Measurements from ENCODE around the gene TIAM2. TPM values are rescaled to one million over a fixed set of nuclear protein-coding genes. Genes with fewer than 3 reads are reported as not detected.

The TIAM2 gene
- total and polyA plus RNA-seq, 2 experiments from 2014 or later, result 14.2 to 24.4 TPM

DNA sequence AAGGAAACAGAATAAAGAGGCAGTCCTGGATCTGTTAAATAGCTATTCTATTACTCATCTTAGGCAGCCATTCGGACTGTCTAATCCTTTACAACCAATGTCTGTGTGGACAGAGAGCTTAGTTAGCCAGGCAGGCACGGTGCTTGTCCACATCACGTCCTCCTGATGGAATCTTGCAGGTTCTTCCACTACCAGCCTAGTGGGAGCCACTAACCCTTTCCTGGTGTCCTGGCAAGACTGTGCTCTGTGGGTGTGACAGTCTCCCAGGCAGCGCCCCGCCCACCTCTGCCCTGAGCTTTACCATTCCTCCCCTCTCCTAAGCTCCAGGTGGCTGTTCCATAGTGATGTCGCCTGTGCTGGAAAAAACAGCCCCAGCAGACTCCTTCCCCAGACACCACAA is 190.4 kb downstream of the TIAM2 start:
- Mint-ChIP-seq H3K4me3 (no peak overlapping the region), H3K4me1 (peaks cover 27% of the 10 kb centered on the region), H3K27me3 (ENCODE audit: insufficient read depth, low read depth, poor library complexity) (peaks cover 8% of the 10 kb centered on the region), H3K36me3 (ENCODE audit: low read depth) (peaks cover 4% of the 10 kb centered on the region; the same call in 1 of the 3 replicates), H3K27ac (peak overlapping the region; percentile 92), H3K9me3 (no peaks in the 10 kb centered on the region)
- Histone ChIP-seq H4K20me1 (replicated peaks; ENCODE audit: insufficient read depth) (no peaks in the 10 kb centered on the region), H3K79me2 (replicated peaks; ENCODE audit: insufficient read depth) (no peaks in the 10 kb centered on the region), H3K9me2 (ENCODE audit: insufficient read depth) (no peaks in the 10 kb centered on the region), H3K36me3 (ENCODE audit: insufficient read depth) (peaks cover 3% of the 10 kb centered on the region; the same call in 1 of the 2 replicates), H3K27me3 (ENCODE audit: insufficient read depth) (no peaks in the 10 kb centered on the region), H3K27ac (ENCODE audit: low read depth) (peak overlapping the region; percentile 75), H3F3A (replicated peaks; ENCODE audit: low read depth) (no peaks in the 10 kb centered on the region; the same call in 1 of the 2 replicates), H3K4me3 (no peak overlapping the region), H3K4me2 (peak overlapping the region; percentile 33), H3K4me1 (ENCODE audit: insufficient read depth) (peaks cover 32% of the 10 kb centered on the region), H2AFZ (no peak overlapping the region)
- ATAC-seq, result peak; percentile 92
- no peak for TF ChIP-seq EZH2 (IDR thresholded peaks at IDR 0.05; ENCODE audit: low read depth, unreplicated experiment)
- TF ChIP-seq, protein P1, sequence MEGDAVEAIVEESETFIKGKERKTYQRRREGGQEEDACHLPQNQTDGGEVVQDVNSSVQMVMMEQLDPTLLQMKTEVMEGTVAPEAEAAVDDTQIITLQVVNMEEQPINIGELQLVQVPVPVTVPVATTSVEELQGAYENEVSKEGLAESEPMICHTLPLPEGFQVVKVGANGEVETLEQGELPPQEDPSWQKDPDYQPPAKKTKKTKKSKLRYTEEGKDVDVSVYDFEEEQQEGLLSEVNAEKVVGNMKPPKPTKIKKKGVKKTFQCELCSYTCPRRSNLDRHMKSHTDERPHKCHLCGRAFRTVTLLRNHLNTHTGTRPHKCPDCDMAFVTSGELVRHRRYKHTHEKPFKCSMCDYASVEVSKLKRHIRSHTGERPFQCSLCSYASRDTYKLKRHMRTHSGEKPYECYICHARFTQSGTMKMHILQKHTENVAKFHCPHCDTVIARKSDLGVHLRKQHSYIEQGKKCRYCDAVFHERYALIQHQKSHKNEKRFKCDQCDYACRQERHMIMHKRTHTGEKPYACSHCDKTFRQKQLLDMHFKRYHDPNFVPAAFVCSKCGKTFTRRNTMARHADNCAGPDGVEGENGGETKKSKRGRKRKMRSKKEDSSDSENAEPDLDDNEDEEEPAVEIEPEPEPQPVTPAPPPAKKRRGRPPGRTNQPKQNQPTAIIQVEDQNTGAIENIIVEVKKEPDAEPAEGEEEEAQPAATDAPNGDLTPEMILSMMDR (conservative IDR thresholded peaks at IDR 0.05; ENCODE audit: low read depth in 2 of 2), result no peak
- DNase-seq (ENCODE audit: low spot score), result peak; percentile 59

DNA sequence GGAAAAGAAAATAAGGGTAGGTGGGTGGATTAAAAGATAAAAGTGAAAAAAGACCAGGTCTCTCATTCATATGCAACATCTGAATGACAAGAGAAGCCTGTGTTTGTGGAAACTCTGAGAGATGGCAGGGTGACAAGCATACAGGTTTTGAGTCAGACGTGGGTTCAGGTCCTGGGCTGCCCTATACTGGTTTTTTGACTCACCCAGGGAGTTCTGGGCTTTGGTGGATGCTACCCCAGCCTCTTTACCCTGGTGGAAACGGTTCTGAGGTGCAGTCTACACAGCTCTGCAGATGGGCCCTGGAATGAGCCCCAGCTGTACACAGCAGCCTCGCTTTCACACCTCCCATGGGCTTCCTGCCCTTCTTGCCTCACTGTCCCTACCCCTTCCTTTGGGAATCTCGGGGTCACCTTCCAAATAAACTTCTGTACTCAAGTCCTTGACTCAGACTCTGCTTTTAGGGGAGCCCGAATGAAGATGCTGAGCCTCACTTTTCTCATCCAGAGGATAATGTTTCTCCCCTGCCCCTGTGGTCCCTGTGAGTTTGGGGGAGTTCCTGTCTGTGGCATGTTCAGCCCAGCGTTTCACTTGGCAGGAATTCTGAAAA is 191.0 kb downstream of the TIAM2 start:
- Histone ChIP-seq H4K20me1 (replicated peaks; ENCODE audit: insufficient read depth) (no peaks in the 10 kb centered on the region), H3K36me3 (ENCODE audit: insufficient read depth) (peaks cover 3% of the 10 kb centered on the region; the same call in 1 of the 2 replicates), H3F3A (replicated peaks; ENCODE audit: low read depth) (no peaks in the 10 kb centered on the region; the same call in 1 of the 2 replicates), H2AFZ (no peak overlapping the region), H3K4me3 (no peak overlapping the region), H3K27ac (ENCODE audit: low read depth) (peak overlapping the region; percentile 75), H3K27me3 (ENCODE audit: insufficient read depth) (no peaks in the 10 kb centered on the region), H3K79me2 (replicated peaks; ENCODE audit: insufficient read depth) (no peaks in the 10 kb centered on the region), H3K4me2 (peak overlapping the region; percentile 33), H3K4me1 (ENCODE audit: insufficient read depth) (peaks cover 32% of the 10 kb centered on the region), H3K9me2 (ENCODE audit: insufficient read depth) (no peaks in the 10 kb centered on the region)
- Mint-ChIP-seq H3K27ac (peak overlapping the region; percentile 92), H3K9me3 (no peaks in the 10 kb centered on the region), H3K36me3 (ENCODE audit: low read depth) (peaks cover under 1% of the 10 kb centered on the region; the same call in 1 of the 3 replicates), H3K27me3 (ENCODE audit: insufficient read depth, low read depth, poor library complexity) (peaks cover 8% of the 10 kb centered on the region), H3K4me3 (no peak overlapping the region; the same call in 2 of the 3 replicates), H3K4me1 (peaks cover 27% of the 10 kb centered on the region)
- DNase-seq (ENCODE audit: low spot score) (peak; percentile 41), ATAC-seq (peak; percentile 73)
- TF ChIP-seq CREB1 (CRISPR knock-in tag; IDR thresholded peaks at IDR 0.05; ENCODE audit: low read depth) (no peak), POLR2AphosphoS5 (IDR thresholded peaks at IDR 0.05; ENCODE audit: low read depth) (no peak), ZNF331 (CRISPR knock-in tag; IDR thresholded peaks at IDR 0.05; ENCODE audit: low read depth) (no peak), JUNB (IDR thresholded peaks at IDR 0.05; ENCODE audit: unreplicated experiment) (no peak), EZH2phosphoT487 (IDR thresholded peaks at IDR 0.05; ENCODE audit: unreplicated experiment) (no peak), STAT1 (IDR thresholded peaks at IDR 0.05; ENCODE audit: unreplicated experiment) (no peak)
- TF ChIP-seq, protein P2, sequence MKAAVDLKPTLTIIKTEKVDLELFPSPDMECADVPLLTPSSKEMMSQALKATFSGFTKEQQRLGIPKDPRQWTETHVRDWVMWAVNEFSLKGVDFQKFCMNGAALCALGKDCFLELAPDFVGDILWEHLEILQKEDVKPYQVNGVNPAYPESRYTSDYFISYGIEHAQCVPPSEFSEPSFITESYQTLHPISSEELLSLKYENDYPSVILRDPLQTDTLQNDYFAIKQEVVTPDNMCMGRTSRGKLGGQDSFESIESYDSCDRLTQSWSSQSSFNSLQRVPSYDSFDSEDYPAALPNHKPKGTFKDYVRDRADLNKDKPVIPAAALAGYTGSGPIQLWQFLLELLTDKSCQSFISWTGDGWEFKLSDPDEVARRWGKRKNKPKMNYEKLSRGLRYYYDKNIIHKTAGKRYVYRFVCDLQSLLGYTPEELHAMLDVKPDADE (IDR thresholded peaks at IDR 0.05), result no peak
- TF ChIP-seq, protein P3, sequence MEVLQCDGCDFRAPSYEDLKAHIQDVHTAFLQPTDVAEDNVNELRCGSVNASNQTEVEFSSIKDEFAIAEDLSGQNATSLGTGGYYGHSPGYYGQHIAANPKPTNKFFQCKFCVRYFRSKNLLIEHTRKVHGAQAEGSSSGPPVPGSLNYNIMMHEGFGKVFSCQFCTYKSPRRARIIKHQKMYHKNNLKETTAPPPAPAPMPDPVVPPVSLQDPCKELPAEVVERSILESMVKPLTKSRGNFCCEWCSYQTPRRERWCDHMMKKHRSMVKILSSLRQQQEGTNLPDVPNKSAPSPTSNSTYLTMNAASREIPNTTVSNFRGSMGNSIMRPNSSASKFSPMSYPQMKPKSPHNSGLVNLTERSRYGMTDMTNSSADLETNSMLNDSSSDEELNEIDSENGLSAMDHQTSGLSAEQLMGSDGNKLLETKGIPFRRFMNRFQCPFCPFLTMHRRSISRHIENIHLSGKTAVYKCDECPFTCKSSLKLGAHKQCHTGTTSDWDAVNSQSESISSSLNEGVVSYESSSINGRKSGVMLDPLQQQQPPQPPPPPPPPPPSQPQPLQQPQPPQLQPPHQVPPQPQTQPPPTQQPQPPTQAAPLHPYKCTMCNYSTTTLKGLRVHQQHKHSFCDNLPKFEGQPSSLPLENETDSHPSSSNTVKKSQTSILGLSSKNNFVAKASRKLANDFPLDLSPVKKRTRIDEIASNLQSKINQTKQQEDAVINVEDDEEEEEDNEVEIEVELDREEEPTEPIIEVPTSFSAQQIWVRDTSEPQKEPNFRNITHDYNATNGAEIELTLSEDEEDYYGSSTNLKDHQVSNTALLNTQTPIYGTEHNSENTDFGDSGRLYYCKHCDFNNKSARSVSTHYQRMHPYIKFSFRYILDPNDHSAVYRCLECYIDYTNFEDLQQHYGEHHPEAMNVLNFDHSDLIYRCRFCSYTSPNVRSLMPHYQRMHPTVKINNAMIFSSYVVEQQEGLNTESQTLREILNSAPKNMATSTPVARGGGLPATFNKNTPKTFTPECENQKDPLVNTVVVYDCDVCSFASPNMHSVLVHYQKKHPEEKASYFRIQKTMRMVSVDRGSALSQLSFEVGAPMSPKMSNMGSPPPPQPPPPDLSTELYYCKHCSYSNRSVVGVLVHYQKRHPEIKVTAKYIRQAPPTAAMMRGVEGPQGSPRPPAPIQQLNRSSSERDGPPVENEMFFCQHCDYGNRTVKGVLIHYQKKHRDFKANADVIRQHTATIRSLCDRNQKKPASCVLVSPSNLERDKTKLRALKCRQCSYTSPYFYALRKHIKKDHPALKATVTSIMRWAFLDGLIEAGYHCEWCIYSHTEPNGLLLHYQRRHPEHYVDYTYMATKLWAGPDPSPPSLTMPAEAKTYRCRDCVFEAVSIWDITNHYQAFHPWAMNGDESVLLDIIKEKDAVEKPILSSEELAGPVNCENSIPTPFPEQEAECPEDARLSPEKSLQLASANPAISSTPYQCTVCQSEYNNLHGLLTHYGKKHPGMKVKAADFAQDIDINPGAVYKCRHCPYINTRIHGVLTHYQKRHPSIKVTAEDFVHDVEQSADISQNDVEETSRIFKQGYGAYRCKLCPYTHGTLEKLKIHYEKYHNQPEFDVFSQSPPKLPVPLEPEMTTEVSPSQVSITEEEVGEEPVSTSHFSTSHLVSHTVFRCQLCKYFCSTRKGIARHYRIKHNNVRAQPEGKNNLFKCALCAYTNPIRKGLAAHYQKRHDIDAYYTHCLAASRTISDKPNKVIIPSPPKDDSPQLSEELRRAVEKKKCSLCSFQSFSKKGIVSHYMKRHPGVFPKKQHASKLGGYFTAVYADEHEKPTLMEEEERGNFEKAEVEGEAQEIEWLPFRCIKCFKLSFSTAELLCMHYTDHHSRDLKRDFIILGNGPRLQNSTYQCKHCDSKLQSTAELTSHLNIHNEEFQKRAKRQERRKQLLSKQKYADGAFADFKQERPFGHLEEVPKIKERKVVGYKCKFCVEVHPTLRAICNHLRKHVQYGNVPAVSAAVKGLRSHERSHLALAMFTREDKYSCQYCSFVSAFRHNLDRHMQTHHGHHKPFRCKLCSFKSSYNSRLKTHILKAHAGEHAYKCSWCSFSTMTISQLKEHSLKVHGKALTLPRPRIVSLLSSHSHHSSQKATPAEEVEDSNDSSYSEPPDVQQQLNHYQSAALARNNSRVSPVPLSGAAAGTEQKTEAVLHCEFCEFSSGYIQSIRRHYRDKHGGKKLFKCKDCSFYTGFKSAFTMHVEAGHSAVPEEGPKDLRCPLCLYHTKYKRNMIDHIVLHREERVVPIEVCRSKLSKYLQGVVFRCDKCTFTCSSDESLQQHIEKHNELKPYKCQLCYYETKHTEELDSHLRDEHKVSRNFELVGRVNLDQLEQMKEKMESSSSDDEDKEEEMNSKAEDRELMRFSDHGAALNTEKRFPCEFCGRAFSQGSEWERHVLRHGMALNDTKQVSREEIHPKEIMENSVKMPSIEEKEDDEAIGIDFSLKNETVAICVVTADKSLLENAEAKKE (CRISPR knock-in tag; IDR thresholded peaks at IDR 0.05), result no peak
